Subcutaneous abdominal adipose tissue (tissue), 5 donors: ENCODE results near the gene ABCA6.
"Not testable (repeated sequence)": the region's sequence is repeated elsewhere in the genome, so short reads cannot be mapped to it uniquely, and the experiment has no call there.

Source experiments
- H3K27ac ChIP-seq: one replicate; pipeline ENCODE4 v1.7.0; 2013; ENCODE audit warnings: low read depth, mild to moderate bottlenecking, inconsistent platforms, low read length, moderate library complexity
- H3K27me3 ChIP-seq, 5 donors: one replicate each; pipeline ENCODE4 v1.7.0; 2013; ENCODE audit warnings: low read length in 5 of 5, inconsistent platforms in 1 of 5; ENCODE audit not compliant: control insufficient read depth in 5 of 5, insufficient read depth in 4 of 5
- H3K36me3 ChIP-seq, 5 donors: one replicate each; pipeline ENCODE4 v1.7.0; 2013; ENCODE audit warnings: low read length in 5 of 5; ENCODE audit not compliant: control insufficient read depth in 5 of 5, insufficient read depth in 5 of 5
- H3K4me1 ChIP-seq, 5 donors: one replicate each; pipeline ENCODE4 v1.7.0; 2013; ENCODE audit warnings: low read length in 5 of 5, mild to moderate bottlenecking in 3 of 5, moderate library complexity in 1 of 5; ENCODE audit not compliant: control insufficient read depth in 5 of 5, insufficient read depth in 5 of 5
- H3K4me3 ChIP-seq, 5 donors: one replicate each; pipeline ENCODE4 v1.7.0; 2013; ENCODE audit warnings: low read length in 5 of 5, low read depth in 1 of 5
- H3K9ac ChIP-seq, 5 donors: one replicate each; pipeline ENCODE4 v1.7.0; 2013; ENCODE audit warnings: low read length in 5 of 5, mild to moderate bottlenecking in 4 of 5, moderate library complexity in 3 of 5
- H3K9me3 ChIP-seq, 5 donors: one replicate each; pipeline ENCODE4 v1.7.0; 2013; ENCODE audit warnings: low read length in 5 of 5; ENCODE audit not compliant: control insufficient read depth in 5 of 5
- donor health status: healthy.
- donor health status: healthy.
- donor health status: healthy.
- donor health status: healthy.
- donor health status: healthy.

The ABCA6 gene

GRCh38 chr17:69173118-69173517 is 31.4 kb upstream of the ABCA6 start:
- no peak overlapping the region for H3K4me3 ChIP-seq
- peaks cover 0 to 42% (median 8%) of the 10 kb centered on the region in 5 donors for H3K36me3 ChIP-seq
- H3K9me3 ChIP-seq = no peaks in the 10 kb centered on the region
- no peak overlapping the region for H3K27ac ChIP-seq
- H3K27me3 ChIP-seq = no peaks in the 10 kb centered on the region
- no peak overlapping the region for H3K9ac ChIP-seq
- peaks cover 0 to 17% (median 8%) of the 10 kb centered on the region in 5 donors for H3K4me1 ChIP-seq

GRCh38 chr17:69170377-69170776 is 28.7 kb upstream of the ABCA6 start:
- H3K9me3 ChIP-seq = no peaks in the 10 kb centered on the region
- H3K9ac ChIP-seq = no peak overlapping the region
- H3K36me3 ChIP-seq = peaks cover 0 to 43% (median 8%) of the 10 kb centered on the region in 5 donors
- H3K4me3 ChIP-seq = no peak overlapping the region
- H3K27me3 ChIP-seq = no peaks in the 10 kb centered on the region
- H3K27ac ChIP-seq = no peak overlapping the region
- peaks cover 0 to 5% (median 0%) of the 10 kb centered on the region in 5 donors for H3K4me1 ChIP-seq

- H3K27ac ChIP-seq, H3K4me3 ChIP-seq, H3K27me3 ChIP-seq, H3K9ac ChIP-seq, H3K4me1 ChIP-seq, H3K9me3 ChIP-seq: not testable (repeated sequence)
- H3K36me3 ChIP-seq = peaks cover 0 to 26% (median 5%) of the 10 kb centered on the region in 5 donors
These were observed 26.9 kb upstream of the ABCA6 start for GRCh38 chr17:69168642-69169041.

GRCh38 chr17:69166957-69167356 is 25.3 kb upstream of the ABCA6 start:
- H3K27me3 ChIP-seq = no peaks in the 10 kb centered on the region
- no peak overlapping the region for H3K4me3 ChIP-seq
- peaks cover 0 to 5% (median 0%) of the 10 kb centered on the region in 5 donors for H3K4me1 ChIP-seq
- H3K9ac ChIP-seq = no peak overlapping the region
- H3K9me3 ChIP-seq = no peaks in the 10 kb centered on the region
- no peak overlapping the region for H3K27ac ChIP-seq
- peaks cover 0 to 28% (median 7%) of the 10 kb centered on the region in 5 donors for H3K36me3 ChIP-seq

GRCh38 chr17:69164206-69164605 is 22.5 kb upstream of the ABCA6 start:
- Histone ChIP-seq H3K9me3 (no peaks in the 10 kb centered on the region), H3K9ac (no peak overlapping the region), H3K4me1 (no peaks in the 10 kb centered on the region), H3K36me3 (peaks cover 0 to 22% (median 7%) of the 10 kb centered on the region in 5 donors), H3K27ac (no peak overlapping the region), H3K4me3 (no peak overlapping the region), H3K27me3 (no peaks in the 10 kb centered on the region)

- Histone ChIP-seq H3K4me3 (no peak overlapping the region), H3K27ac (no peak overlapping the region), H3K9ac (no peak overlapping the region), H3K4me1 (no peaks in the 10 kb centered on the region), H3K36me3 (peaks cover 0 to 23% (median 8%) of the 10 kb centered on the region in 5 donors), H3K27me3 (no peaks in the 10 kb centered on the region), H3K9me3 (no peaks in the 10 kb centered on the region)
These were observed 17.7 kb upstream of the ABCA6 start for GRCh38 chr17:69159418-69159817.

GRCh38 chr17:69154267-69154666 is 12.6 kb upstream of the ABCA6 start:
- H3K27ac ChIP-seq = no peak overlapping the region
- no peaks in the 10 kb centered on the region for H3K9me3 ChIP-seq
- no peak overlapping the region for H3K9ac ChIP-seq
- peaks cover 4 to 29% (median 26%) of the 10 kb centered on the region in 5 donors for H3K36me3 ChIP-seq
- no peak overlapping the region for H3K4me3 ChIP-seq
- no peaks in the 10 kb centered on the region for H3K27me3 ChIP-seq
- peaks cover 0 to 5% (median 0%) of the 10 kb centered on the region in 5 donors for H3K4me1 ChIP-seq

GRCh38 chr17:69150333-69150732 is 8.6 kb upstream of the ABCA6 start:
- no peak overlapping the region for H3K9ac ChIP-seq
- peaks cover 2 to 15% (median 8%) of the 10 kb centered on the region in 5 donors for H3K4me1 ChIP-seq
- H3K27ac ChIP-seq = no peak overlapping the region
- peaks cover 9 to 38% (median 28%) of the 10 kb centered on the region in 5 donors for H3K36me3 ChIP-seq
- H3K27me3 ChIP-seq = no peaks in the 10 kb centered on the region
- H3K9me3 ChIP-seq = no peaks in the 10 kb centered on the region
- H3K4me3 ChIP-seq = no peak overlapping the region

GRCh38 chr17:69147460-69147859 is 5.8 kb upstream of the ABCA6 start:
- Histone ChIP-seq H3K4me3 (no peak overlapping the region), H3K36me3 (peaks cover 7 to 22% (median 16%) of the 10 kb centered on the region in 5 donors), H3K27me3 (no peaks in the 10 kb centered on the region), H3K9me3 (no peaks in the 10 kb centered on the region), H3K4me1 (peaks cover 2 to 40% (median 26%) of the 10 kb centered on the region in 5 donors), H3K9ac (no peak overlapping the region), H3K27ac (no peak overlapping the region)

- Histone ChIP-seq H3K36me3 (peaks cover 7 to 13% (median 9%) of the 10 kb centered on the region in 5 donors), H3K4me1 (peaks cover 4 to 45% (median 37%) of the 10 kb centered on the region in 5 donors), H3K4me3 (peak overlapping the region in 1 of 5 donors; percentile 2), H3K9ac (no peak overlapping the region), H3K27me3 (no peaks in the 10 kb centered on the region), H3K9me3 (no peaks in the 10 kb centered on the region), H3K27ac (peak overlapping the region; percentile 50)
These were observed 2.9 kb upstream of the ABCA6 start for GRCh38 chr17:69144331-69145255.
